ENCODE measurements around the gene LRP8. TPM values are rescaled to one million over a fixed set of nuclear protein-coding genes. Genes with fewer than 3 reads are reported as not detected.

The LRP8 gene
- total RNA-seq, 1 experiment from 2014 or later: 54.4 TPM

DNA sequence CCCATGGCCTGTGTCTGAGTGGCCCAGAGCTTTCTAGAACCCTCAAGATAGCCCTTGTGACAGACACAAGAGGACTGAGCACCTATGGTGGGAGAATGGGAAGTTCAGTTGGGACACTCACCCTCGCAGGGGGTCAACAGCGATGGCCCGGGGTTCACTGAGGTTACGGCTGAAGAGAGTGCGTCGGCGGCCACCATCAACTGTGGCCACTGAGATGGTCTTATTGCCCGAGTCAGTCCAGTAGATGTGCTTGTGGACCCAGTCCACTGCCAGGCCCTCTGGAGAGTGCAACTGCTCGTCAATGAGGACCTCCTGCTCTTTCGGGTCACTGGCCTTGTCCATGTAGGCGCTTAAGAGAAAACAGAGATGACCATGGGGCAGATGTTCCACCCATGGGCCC lies 63.8 kb downstream of the LRP8 start:
- Histone ChIP-seq H3K9me2 (replicated peaks; ENCODE audit: low read length) (no peaks in the 10 kb centered on the region), H3K4me1 (ENCODE audit: insufficient read depth, low read length) (no peaks in the 10 kb centered on the region), H3K36me3 (ENCODE audit: low read depth, low read length) (peaks cover 60% of the 10 kb centered on the region), H3K9me3 (ENCODE audit: low read length) (no peaks in the 10 kb centered on the region), H3K9ac (ENCODE audit: low read length) (no peak overlapping the region), H4K20me1 (ENCODE audit: low read length) (no peaks in the 10 kb centered on the region), H3K27ac (ENCODE audit: low read length) (no peak overlapping the region), H3F3A (ENCODE audit: low read length, unreplicated experiment) (no peaks in the 10 kb centered on the region), H3K27me3 (ENCODE audit: low read length) (no peaks in the 10 kb centered on the region), H3K4me2 (ENCODE audit: low read length) (no peak overlapping the region), H2AFZ (ENCODE audit: low read length) (no peak overlapping the region), H3K4me3 (ENCODE audit: low read length) (no peak overlapping the region), H3K79me2 (ENCODE audit: low read length) (no peaks in the 10 kb centered on the region)
- no peak for DNase-seq
- no peak for TF ChIP-seq EZH2 (IDR thresholded peaks at IDR 0.05; ENCODE audit: low read length, unreplicated experiment)
- no peak for TF ChIP-seq CTCF (conservative IDR thresholded peaks at IDR 0.05; ENCODE audit: low read depth, low read length)
- TF ChIP-seq EZH2phosphoT487 (IDR thresholded peaks at IDR 0.05; ENCODE audit: borderline replicate concordance, low read length): no peak
- ChIA-PET POLR2A (ENCODE audit: unreplicated experiment) (interaction anchor here (0.5 kb wide), 1 partner anchor 26 kb away, joined by 3 read pairs; the partner anchor contains the start of gene MAGOH), CTCF (no interaction called here)
- no TSS peak for BruUV-seq (replicated peaks)
- no peak for ATAC-seq
- intact Hi-C loops (cut with micrococcal nuclease): no loop called here

DNA sequence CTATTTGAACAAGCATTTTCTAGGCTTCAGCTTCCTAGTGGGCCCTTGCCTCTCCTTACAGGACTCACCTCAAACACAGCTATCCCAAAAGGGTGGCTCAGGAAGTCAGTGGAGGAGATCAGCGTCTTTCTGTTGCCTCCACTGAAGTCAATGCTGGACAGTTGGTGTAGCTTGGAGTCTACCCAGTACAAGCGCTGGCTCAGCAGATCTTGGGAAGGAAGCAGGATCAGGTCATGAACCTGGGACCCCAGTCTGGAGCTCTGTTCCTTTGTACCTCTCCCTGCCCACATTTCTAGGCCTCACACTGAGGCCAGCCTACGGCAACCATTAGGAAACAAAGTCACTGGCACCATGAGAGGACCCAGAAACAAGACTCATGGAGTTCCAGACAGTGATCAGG lies 65.9 kb downstream of the LRP8 start:
- Histone ChIP-seq H3K9ac (ENCODE audit: low read length) (no peak overlapping the region), H4K20me1 (ENCODE audit: low read length) (no peaks in the 10 kb centered on the region), H3F3A (ENCODE audit: low read length, unreplicated experiment) (no peaks in the 10 kb centered on the region), H3K9me2 (replicated peaks; ENCODE audit: low read length) (no peaks in the 10 kb centered on the region), H3K4me3 (ENCODE audit: low read length) (no peak overlapping the region), H3K9me3 (ENCODE audit: low read length) (no peaks in the 10 kb centered on the region), H2AFZ (ENCODE audit: low read length) (no peak overlapping the region), H3K27ac (ENCODE audit: low read length) (no peak overlapping the region), H3K27me3 (ENCODE audit: low read length) (no peaks in the 10 kb centered on the region), H3K4me1 (ENCODE audit: insufficient read depth, low read length) (no peaks in the 10 kb centered on the region), H3K36me3 (ENCODE audit: low read depth, low read length) (peaks cover 59% of the 10 kb centered on the region), H3K79me2 (ENCODE audit: low read length) (no peaks in the 10 kb centered on the region), H3K4me2 (ENCODE audit: low read length) (no peak overlapping the region)
- ChIA-PET CTCF (no interaction called here), POLR2A (ENCODE audit: unreplicated experiment) (no interaction called here)
- ATAC-seq (no peak), DNase-seq (no peak)
- no peak for TF ChIP-seq CTCF (conservative IDR thresholded peaks at IDR 0.05; ENCODE audit: low read depth, low read length)
- TF ChIP-seq EZH2phosphoT487 (IDR thresholded peaks at IDR 0.05; ENCODE audit: borderline replicate concordance, low read length): no peak
- TF ChIP-seq EZH2 (IDR thresholded peaks at IDR 0.05; ENCODE audit: low read length, unreplicated experiment): no peak
- intact Hi-C loops (cut with micrococcal nuclease): no loop called here
- no TSS peak for BruUV-seq (replicated peaks)

GRCh38 chr1:53260631-53261247 lies 67.1 kb downstream of the LRP8 start:
- ChIA-PET CTCF (no interaction called here), POLR2A (ENCODE audit: unreplicated experiment) (no interaction called here)
- no peak overlapping the region for H3K4me3 ChIP-seq (ENCODE audit: low read length)
- H3K4me2 ChIP-seq (ENCODE audit: low read length): no peak overlapping the region
- no peaks in the 10 kb centered on the region for H3K9me3 ChIP-seq (ENCODE audit: low read length)
- no peaks in the 10 kb centered on the region for H3F3A ChIP-seq (ENCODE audit: low read length, unreplicated experiment)
- H3K27me3 ChIP-seq (ENCODE audit: low read length): no peaks in the 10 kb centered on the region
- H3K9me2 ChIP-seq (replicated peaks; ENCODE audit: low read length): no peaks in the 10 kb centered on the region
- H4K20me1 ChIP-seq (ENCODE audit: low read length): no peaks in the 10 kb centered on the region
- H2AFZ ChIP-seq (ENCODE audit: low read length): no peak overlapping the region
- no peak overlapping the region for H3K9ac ChIP-seq (ENCODE audit: low read length)
- TF ChIP-seq CTCF (conservative IDR thresholded peaks at IDR 0.05; ENCODE audit: low read depth, low read length): no peak
- no peak for TF ChIP-seq EZH2 (IDR thresholded peaks at IDR 0.05; ENCODE audit: low read length, unreplicated experiment)
- no peak for TF ChIP-seq EZH2phosphoT487 (IDR thresholded peaks at IDR 0.05; ENCODE audit: borderline replicate concordance, low read length)
- ATAC-seq: no peak
- DNase-seq: no peak
- no peaks in the 10 kb centered on the region for H3K4me1 ChIP-seq (ENCODE audit: insufficient read depth, low read length)
- intact Hi-C loops (cut with micrococcal nuclease): no loop called here
- H3K36me3 ChIP-seq (ENCODE audit: low read depth, low read length): peaks cover 64% of the 10 kb centered on the region
- no peak overlapping the region for H3K27ac ChIP-seq (ENCODE audit: low read length)
- no TSS peak for BruUV-seq (replicated peaks)
- no peaks in the 10 kb centered on the region for H3K79me2 ChIP-seq (ENCODE audit: low read length)

Measured in PC-3 (cell line).